ENCODE measurements around the gene MTIF2. TPM values are rescaled to one million over a fixed set of nuclear protein-coding genes. Genes with fewer than 3 reads are reported as not detected.

Gene MTIF2
- polyA plus RNA-seq, 4 donors, result 20.0 to 36.2 (median 33.1) TPM

DNA sequence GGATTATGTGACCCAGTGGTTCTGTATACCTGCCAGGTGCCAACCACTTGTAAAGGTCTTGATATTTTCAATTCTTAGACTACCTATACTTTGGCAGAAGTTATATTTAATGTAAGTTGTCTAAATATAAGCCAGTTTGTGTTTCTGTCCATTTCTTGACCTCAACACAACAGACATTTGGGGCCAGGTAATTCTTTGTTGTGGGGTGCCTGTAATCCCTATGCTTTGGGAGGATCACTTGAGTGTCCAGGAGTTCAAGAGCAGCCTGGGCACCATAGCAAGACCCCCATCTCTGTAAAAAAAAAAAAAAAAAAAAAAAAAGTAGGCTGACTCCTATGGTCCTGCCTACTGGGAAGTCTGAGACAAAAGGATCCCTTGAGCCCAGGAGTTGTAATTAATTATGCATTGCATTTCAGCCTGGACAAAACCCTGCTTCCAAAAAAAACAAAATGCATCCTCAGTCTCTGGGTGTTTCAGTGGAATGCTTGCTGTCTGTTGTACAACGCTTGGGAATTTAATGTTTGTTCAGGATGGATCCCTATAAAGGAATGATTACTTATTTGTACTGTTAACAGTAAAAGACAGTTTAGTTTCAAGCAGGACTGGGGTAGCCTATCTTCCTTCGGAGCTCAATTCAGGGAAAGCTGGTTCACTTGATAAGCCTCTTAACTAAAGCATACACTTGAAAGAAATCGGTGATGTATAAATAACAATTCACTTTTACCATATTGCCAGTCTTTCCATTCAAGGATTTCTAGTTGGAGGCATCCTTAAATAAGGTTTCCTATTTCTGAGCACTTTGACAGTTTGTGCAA lies 33.1 kb downstream of the MTIF2 start:
- no peak for DNase-seq
- peaks cover 2 to 4% (median 3%) of the 10 kb centered on the region in 3 donors for H3K4me1 ChIP-seq (ENCODE audit: control insufficient read depth in 3 of 3, insufficient read depth in 2 of 3, low read depth in 1 of 3, low read length in 2 of 3)
- H3K9me3 ChIP-seq (ENCODE audit: control insufficient read depth in 2 of 2, insufficient read depth in 1 of 2, low read depth in 1 of 2, low read length in 1 of 2), result no peaks in the 10 kb centered on the region
- 80 to 82% (median 82%) methylated on average over 3 of the region's 3 CpGs for WGBS, 3 donors
- no peak for FAIRE-seq
- peaks cover 7 to 17% (median 11%) of the 10 kb centered on the region in 3 donors for H3K36me3 ChIP-seq (ENCODE audit: control insufficient read depth in 3 of 3, insufficient read depth in 2 of 3, low read depth in 1 of 3, low read length in 3 of 3)
- no peak overlapping the region for H3K4me3 ChIP-seq (ENCODE audit: low read depth in 1 of 3, low read length in 3 of 3)
- H3K27ac ChIP-seq (ENCODE audit: low read depth in 1 of 3, low read length in 2 of 3), result no peak overlapping the region
- no peaks in the 10 kb centered on the region for H3K27me3 ChIP-seq (ENCODE audit: control insufficient read depth in 3 of 3, insufficient read depth in 3 of 3, low read length in 3 of 3)

DNA sequence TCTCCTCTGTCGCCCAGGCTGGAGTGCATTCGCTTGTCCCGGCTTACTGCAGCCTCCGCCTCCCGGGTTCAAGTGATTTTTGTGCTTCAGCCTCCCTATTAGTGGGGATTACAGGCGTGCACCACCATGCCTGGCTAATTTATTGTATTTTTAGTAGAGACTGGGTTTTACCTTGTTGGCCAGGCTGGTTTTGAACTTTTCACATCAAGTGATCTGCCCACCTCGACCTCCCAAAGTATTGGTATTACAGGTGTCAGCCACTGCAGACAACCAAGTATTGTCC lies 35.4 kb downstream of the MTIF2 start:
- H3K9me3 ChIP-seq (ENCODE audit: control insufficient read depth in 2 of 2, insufficient read depth in 1 of 2, low read depth in 1 of 2, low read length in 1 of 2), result no peaks in the 10 kb centered on the region

DNA sequence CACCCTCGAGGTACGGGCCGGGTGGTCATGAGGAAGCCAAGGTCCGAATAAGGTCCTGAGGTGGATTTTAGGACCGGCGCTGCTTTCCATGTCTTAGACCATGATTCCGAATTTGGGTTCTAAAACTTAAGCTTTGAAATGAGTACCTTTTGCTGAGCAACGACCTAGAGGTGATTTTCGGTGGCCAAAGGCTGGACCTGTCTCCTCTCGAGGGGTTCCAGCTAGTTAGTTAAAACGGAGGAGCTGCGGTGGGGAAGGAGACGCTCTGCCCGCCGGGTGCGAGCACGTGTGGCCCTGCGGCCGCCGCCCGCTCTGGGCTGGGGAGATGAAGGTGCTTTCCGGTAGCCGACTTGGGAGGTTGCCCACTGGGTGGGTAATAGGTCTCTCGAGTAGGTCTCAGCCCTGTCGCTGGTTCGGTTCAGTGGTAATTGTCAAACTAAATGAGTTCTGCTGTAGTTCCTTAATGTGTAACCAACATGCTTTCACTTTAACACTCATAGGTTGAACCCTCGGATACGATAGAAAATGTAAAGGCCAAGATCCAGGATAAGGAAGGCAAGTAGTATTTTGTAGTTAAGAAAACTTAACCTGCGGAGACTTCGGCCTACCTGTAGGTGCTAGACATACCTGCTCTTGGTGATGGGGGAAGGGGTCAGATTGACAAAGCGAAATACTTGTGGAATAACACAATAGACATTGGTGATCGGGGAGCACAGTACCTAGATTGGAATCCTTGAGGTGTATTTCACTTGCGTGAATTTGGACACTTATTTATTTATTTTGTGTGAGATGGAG lies 36.0 kb downstream of the MTIF2 start:
- FAIRE-seq (no peak), DNase-seq (peak; percentile 30 to 63)
- H3K4me1 ChIP-seq (ENCODE audit: control insufficient read depth in 3 of 3, insufficient read depth in 2 of 3, low read depth in 1 of 3, low read length in 2 of 3), result peaks cover 3 to 9% (median 5%) of the 10 kb centered on the region in 3 donors

More for the DNA sequence above, 35.4 kb downstream of the MTIF2 start:
- WGBS, 3 donors, result 30 to 53% (median 32%) methylated on average over 7 of the region's 7 CpGs
- DNase-seq, result no peak
- Histone ChIP-seq H3K27me3 (ENCODE audit: control insufficient read depth in 3 of 3, insufficient read depth in 3 of 3, low read length in 3 of 3) (no peaks in the 10 kb centered on the region), H3K4me1 (ENCODE audit: control insufficient read depth in 3 of 3, insufficient read depth in 2 of 3, low read depth in 1 of 3, low read length in 2 of 3) (peaks cover 3 to 7% (median 5%) of the 10 kb centered on the region in 3 donors), H3K4me3 (ENCODE audit: low read depth in 1 of 3, low read length in 3 of 3) (peak overlapping the region in 2 of 3 donors; percentile 84 to 87), H3K36me3 (ENCODE audit: control insufficient read depth in 3 of 3, insufficient read depth in 2 of 3, low read depth in 1 of 3, low read length in 3 of 3) (peaks cover 7 to 13% (median 11%) of the 10 kb centered on the region in 3 donors), H3K27ac (ENCODE audit: low read depth in 1 of 3, low read length in 2 of 3) (peak overlapping the region in 1 of 3 donors; percentile 92)
- no peak for FAIRE-seq

GRCh38 chr2:55232084-55232862 lies 36.8 kb downstream of the MTIF2 start, which contains the start of the genes CLHC1 and RPS27A:
Gene CLHC1, minus strand, starts transcription at chr2:55232293. Its CDS starts 9,882 bp downstream, at chr2:55222411.
Gene RPS27A, plus strand, starts transcription at chr2:55232688. Its CDS starts 137 bp downstream, at chr2:55232825.
- 0% methylated on average over 37 of the region's 37 CpGs for WGBS, 3 donors
- DNase-seq, result peak; percentile 98
- FAIRE-seq, result no peak
- H3K27me3 ChIP-seq (ENCODE audit: control insufficient read depth in 3 of 3, insufficient read depth in 3 of 3, low read length in 3 of 3), result no peaks in the 10 kb centered on the region
- H3K27ac ChIP-seq (ENCODE audit: low read depth in 1 of 3, low read length in 2 of 3), result peak within 1 kb of the TSS; percentile 75 to 92 (median 89)
- H3K4me1 ChIP-seq (ENCODE audit: control insufficient read depth in 3 of 3, insufficient read depth in 2 of 3, low read depth in 1 of 3, low read length in 2 of 3), result peaks cover 3 to 9% (median 5%) of the 10 kb centered on the region in 3 donors
- peaks cover 7 to 11% (median 9%) of the 10 kb centered on the region in 3 donors for H3K36me3 ChIP-seq (ENCODE audit: control insufficient read depth in 3 of 3, insufficient read depth in 2 of 3, low read depth in 1 of 3, low read length in 3 of 3)
- H3K4me3 ChIP-seq (ENCODE audit: low read depth in 1 of 3, low read length in 3 of 3), result peak within 1 kb of the TSS; percentile 78 to 87 (median 84)
- no peaks in the 10 kb centered on the region for H3K9me3 ChIP-seq (ENCODE audit: control insufficient read depth in 2 of 2, insufficient read depth in 1 of 2, low read depth in 1 of 2, low read length in 1 of 2)

More for the DNA sequence above, 36.0 kb downstream of the MTIF2 start:
- H3K27me3 ChIP-seq (ENCODE audit: control insufficient read depth in 3 of 3, insufficient read depth in 3 of 3, low read length in 3 of 3), result no peaks in the 10 kb centered on the region
- WGBS, 3 donors, result 1 to 3% (median 2%) methylated on average over 33 of the region's 33 CpGs
- H3K9me3 ChIP-seq (ENCODE audit: control insufficient read depth in 2 of 2, insufficient read depth in 1 of 2, low read depth in 1 of 2, low read length in 1 of 2), result no peaks in the 10 kb centered on the region
- peaks cover 7 to 12% (median 11%) of the 10 kb centered on the region in 3 donors for H3K36me3 ChIP-seq (ENCODE audit: control insufficient read depth in 3 of 3, insufficient read depth in 2 of 3, low read depth in 1 of 3, low read length in 3 of 3)
- H3K27ac ChIP-seq (ENCODE audit: low read depth in 1 of 3, low read length in 2 of 3), result peak overlapping the region; percentile 50 to 92 (median 89)
- H3K4me3 ChIP-seq (ENCODE audit: low read depth in 1 of 3, low read length in 3 of 3), result peak overlapping the region; percentile 78 to 87 (median 84)

DNA sequence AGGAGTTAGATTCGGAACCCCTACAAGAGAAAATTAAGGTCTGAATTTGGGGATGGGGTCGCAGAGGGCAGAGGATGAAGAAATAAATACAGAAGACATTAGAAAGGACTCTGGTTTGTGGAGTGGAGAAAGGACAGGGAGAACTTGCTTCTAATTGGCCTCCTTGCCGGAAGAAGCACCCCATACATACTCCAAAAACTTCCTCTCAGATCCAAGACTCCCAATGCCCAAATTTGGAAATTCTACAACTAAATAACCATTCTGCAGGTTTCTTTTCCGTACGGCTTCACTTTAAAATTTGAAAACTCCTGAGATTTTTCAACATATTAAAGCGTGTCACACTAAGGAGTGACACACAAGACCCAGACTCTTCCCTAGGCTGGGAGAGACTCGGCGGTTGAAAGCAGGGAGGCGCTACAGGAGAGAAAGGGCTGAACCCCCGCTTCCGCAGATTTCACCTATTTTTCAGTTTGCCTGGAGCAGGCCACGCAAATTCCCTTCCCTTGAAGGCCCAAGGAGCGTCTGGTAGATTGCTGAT lies 37.4 kb downstream of the MTIF2 start:
- Histone ChIP-seq H3K9me3 (ENCODE audit: control insufficient read depth in 2 of 2, insufficient read depth in 1 of 2, low read depth in 1 of 2, low read length in 1 of 2) (no peaks in the 10 kb centered on the region), H3K4me1 (ENCODE audit: control insufficient read depth in 3 of 3, insufficient read depth in 2 of 3, low read depth in 1 of 3, low read length in 2 of 3) (peaks cover 3 to 9% (median 5%) of the 10 kb centered on the region in 3 donors), H3K27me3 (ENCODE audit: control insufficient read depth in 3 of 3, insufficient read depth in 3 of 3, low read length in 3 of 3) (no peaks in the 10 kb centered on the region), H3K27ac (ENCODE audit: low read depth in 1 of 3, low read length in 2 of 3) (peak overlapping the region; percentile 75 to 92 (median 89)), H3K36me3 (ENCODE audit: control insufficient read depth in 3 of 3, insufficient read depth in 2 of 3, low read depth in 1 of 3, low read length in 3 of 3) (peaks cover 7 to 11% (median 11%) of the 10 kb centered on the region in 3 donors), H3K4me3 (ENCODE audit: low read depth in 1 of 3, low read length in 3 of 3) (peak overlapping the region; percentile 78 to 87 (median 84))
- DNase-seq (no peak), FAIRE-seq (no peak)
- WGBS, 3 donors, result 2 to 7% (median 4%) methylated on average over 13 of the region's 13 CpGs

- Histone ChIP-seq H3K9me3 (ENCODE audit: control insufficient read depth in 2 of 2, insufficient read depth in 1 of 2, low read depth in 1 of 2, low read length in 1 of 2) (no peaks in the 10 kb centered on the region), H3K36me3 (ENCODE audit: control insufficient read depth in 3 of 3, insufficient read depth in 2 of 3, low read depth in 1 of 3, low read length in 3 of 3) (peaks cover 3 to 12% (median 6%) of the 10 kb centered on the region in 3 donors), H3K27ac (ENCODE audit: low read depth in 1 of 3, low read length in 2 of 3) (no peak overlapping the region), H3K4me1 (ENCODE audit: control insufficient read depth in 3 of 3, insufficient read depth in 2 of 3, low read depth in 1 of 3, low read length in 2 of 3) (peaks cover 3 to 9% (median 5%) of the 10 kb centered on the region in 3 donors), H3K4me3 (ENCODE audit: low read depth in 1 of 3, low read length in 3 of 3) (no peak overlapping the region), H3K27me3 (ENCODE audit: control insufficient read depth in 3 of 3, insufficient read depth in 3 of 3, low read length in 3 of 3) (no peaks in the 10 kb centered on the region)
- WGBS, 3 donors, result 97 to 100% (median 98%) methylated on average over 3 of the region's 3 CpGs
- FAIRE-seq (no peak), DNase-seq (no peak)
Measured at GRCh38 chr2:55230551-55230950, 38.5 kb downstream of the MTIF2 start.

DNA sequence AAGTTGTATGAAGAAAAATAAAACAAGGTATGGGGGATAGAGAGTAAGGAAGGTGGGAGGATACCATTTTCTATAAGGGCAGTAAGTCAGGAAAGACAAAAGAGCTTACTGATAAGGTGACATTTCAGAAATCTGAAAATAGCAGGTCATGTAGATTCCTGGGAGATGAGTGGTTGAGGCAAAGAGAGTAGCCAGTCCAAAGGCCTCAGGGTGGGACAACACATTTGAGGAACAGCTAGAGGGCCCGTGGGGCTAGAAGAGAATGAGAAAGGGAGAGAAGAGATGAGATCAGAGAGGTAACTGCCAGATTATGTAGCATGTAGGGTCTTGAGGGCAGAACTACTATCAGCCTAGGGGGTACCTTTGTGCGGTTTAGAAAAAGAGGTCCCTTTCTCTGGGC lies 39.8 kb downstream of the MTIF2 start:
- H3K9me3 ChIP-seq (ENCODE audit: control insufficient read depth in 2 of 2, insufficient read depth in 1 of 2, low read depth in 1 of 2, low read length in 1 of 2), result no peaks in the 10 kb centered on the region
- no peaks in the 10 kb centered on the region for H3K27me3 ChIP-seq (ENCODE audit: control insufficient read depth in 3 of 3, insufficient read depth in 3 of 3, low read length in 3 of 3)
- H3K27ac ChIP-seq (ENCODE audit: low read depth in 1 of 3, low read length in 2 of 3), result no peak overlapping the region
- H3K36me3 ChIP-seq (ENCODE audit: control insufficient read depth in 3 of 3, insufficient read depth in 2 of 3, low read depth in 1 of 3, low read length in 3 of 3), result peaks cover 1 to 16% (median 1%) of the 10 kb centered on the region in 3 donors
- H3K4me1 ChIP-seq (ENCODE audit: control insufficient read depth in 3 of 3, insufficient read depth in 2 of 3, low read depth in 1 of 3, low read length in 2 of 3), result peaks cover 2 to 6% (median 4%) of the 10 kb centered on the region in 3 donors
- WGBS, 3 donors, result 81 to 90% (median 86%) methylated on average over 2 of the region's 2 CpGs
- no peak for DNase-seq
- H3K4me3 ChIP-seq (ENCODE audit: low read depth in 1 of 3, low read length in 3 of 3), result no peak overlapping the region
- no peak for FAIRE-seq
